Right cardiac atrium (tissue), 5 donors: ENCODE data around the gene EIF3K. TPM values are rescaled to one million over a fixed set of nuclear protein-coding genes. Genes with fewer than 3 reads are reported as not detected.

ENCODE experiments used
- ATAC-seq, 2 donors: fragments of 200-7000 bp; cut with Tn5 transposase; one replicate each; pipeline versions ENCODE4 v1.8.0 to v1.9.1; 2020; ENCODE audit warnings: moderate library complexity in 2 of 2, mild to moderate bottlenecking in 1 of 2
- DNase-seq, 3 donors: peaks; one replicate each; pipeline ENCODE4 v3.0.0-alpha.2; 2020
- H3K27ac ChIP-seq: one replicate; pipeline ENCODE4 v1.5.1; 2013; ENCODE audit warnings: mild to moderate bottlenecking, low read length, control low read depth, moderate library complexity
- H3K27me3 ChIP-seq: one replicate; pipeline ENCODE4 v1.6.1; 2013; ENCODE audit not compliant: control insufficient read depth, insufficient read depth
- H3K4me1 ChIP-seq: one replicate; pipeline ENCODE4 v1.6.1; 2013; ENCODE audit warnings: low read length; ENCODE audit not compliant: control insufficient read depth, insufficient read depth
- H3K4me3 ChIP-seq: one replicate; pipeline ENCODE4 v1.5.1; 2013; ENCODE audit warnings: low read length, control low read depth
- H3K9me3 ChIP-seq: one replicate; pipeline ENCODE4 v1.6.1; 2013; ENCODE audit warnings: low read length; ENCODE audit not compliant: control insufficient read depth
- WGBS: extraction: QIAGEN DNeasy Blood & Tissue Kit; methylation state at CpG from one replicate; pipeline ENCODE4 v1.1.7; 2013; 5-methylcytosine and 5-hydroxymethylcytosine counted together
- intact Hi-C, 4 donors: fragments of 100-400 bp; cut with DNase I; formaldehyde crosslinking; loops; one replicate each; pipeline versions ENCODE4 v1.11.0 to v1.14.0; 2022 to 2023
- polyA plus RNA-seq: library from polyadenylated mRNA; stranded (reverse); fragments of 200-250 nt; gene quantifications from one replicate; pipeline ENCODE4 v1.2.3, GENCODE V29; 2013
- total RNA-seq, 4 donors: library from RNA; stranded (reverse); fragmentation: NEBNext Ultra II Directional; extraction: Animal tissue kit (Norgen Biotek cat#: 25700); gene quantifications; one replicate each; pipeline ENCODE4 v1.2.1, GENCODE V29; 2021
- donor health status: healthy with polysubstance abuse.
- donor health status: DM: no; HTN: yes; CAD: no.
- donor health status: DM: no; HTN: no; CAD: no.
- donor health status: DM: no; HTN: yes; CAD: no; lungs with severe emphysema.
- donor health status: DM: yes; HTN: yes; CAD: no.

Gene EIF3K
- total and polyA plus RNA-seq, 5 donors = 477 to 829 (median 554) TPM

GRCh38 chr19:38635483-38636399 is 16.8 kb downstream of the EIF3K start:
- DNase-seq = peak in 2 of 3 donors; percentile 4 to 32
- no peaks in the 10 kb centered on the region for H3K9me3 ChIP-seq
- no peak overlapping the region for H3K27ac ChIP-seq
- H3K4me3 ChIP-seq = no peak overlapping the region
- 90% methylated on average over 17 of the region's 17 CpGs for WGBS
- H3K27me3 ChIP-seq = no peaks in the 10 kb centered on the region
- no peaks in the 10 kb centered on the region for H3K4me1 ChIP-seq
- intact Hi-C loops = loop anchor here in 1 of 4 donors (10.0 kb wide), 2 partner anchors 91 to 231 kb away; partner anchors contain the start of gene FAM98C
- no peak for ATAC-seq

GRCh38 chr19:38638461-38638860 is 19.5 kb downstream of the EIF3K start:
- H3K9me3 ChIP-seq = no peaks in the 10 kb centered on the region
- no peak overlapping the region for H3K4me3 ChIP-seq
- intact Hi-C loops = loop anchor here in 1 of 4 donors (10.0 kb wide), 2 partner anchors 94 to 234 kb away; partner anchors contain the start of gene FAM98C
- no peak overlapping the region for H3K27ac ChIP-seq
- WGBS = 97% methylated on average over 3 of the region's 3 CpGs
- peak in 1 of 3 donors; percentile 14 for DNase-seq
- H3K27me3 ChIP-seq = no peaks in the 10 kb centered on the region
- ATAC-seq = no peak
- no peaks in the 10 kb centered on the region for H3K4me1 ChIP-seq

- intact Hi-C loops = loop anchor here in 3 of 4 donors (10.0 kb wide), 3 partner anchors 95 to 235 kb away; partner anchors contain the start of genes ECH1 (in 2 of the 3) and FAM98C (in 1 of the 3)
- WGBS = 95% methylated on average over 2 of the region's 2 CpGs
Measured at GRCh38 chr19:38639679-38640078, 20.7 kb downstream of the EIF3K start.

GRCh38 chr19:38640368-38640767 is 21.4 kb downstream of the EIF3K start:
- peak in 1 of 3 donors; percentile 22 for DNase-seq
- no peaks in the 10 kb centered on the region for H3K27me3 ChIP-seq
- WGBS = 74% methylated on average over 4 of the region's 4 CpGs
- peak overlapping the region; percentile 65 for H3K27ac ChIP-seq
- intact Hi-C loops = loop anchor here in 2 of 4 donors (10.0 kb wide), 1 partner anchor 194 kb away; the partner anchor contains the start of gene ECH1 (in 2 of the 2)
- H3K4me1 ChIP-seq = no peaks in the 10 kb centered on the region
- ATAC-seq = peak; percentile 35 to 40
- no peak overlapping the region for H3K4me3 ChIP-seq
- no peaks in the 10 kb centered on the region for H3K9me3 ChIP-seq

More at GRCh38 chr19:38639679-38640078, 20.7 kb downstream of the EIF3K start:
- Histone ChIP-seq H3K4me1 (no peaks in the 10 kb centered on the region), H3K4me3 (no peak overlapping the region), H3K27me3 (no peaks in the 10 kb centered on the region), H3K27ac (no peak overlapping the region), H3K9me3 (no peaks in the 10 kb centered on the region)
- ATAC-seq = no peak
- no peak for DNase-seq

GRCh38 chr19:38642176-38642575 is 23.2 kb downstream of the EIF3K start:
- DNase-seq (peak in 1 of 3 donors; percentile 19), ATAC-seq (no peak)
- WGBS = 87% methylated on average over 9 of the region's 9 CpGs
- Histone ChIP-seq H3K27ac (peak overlapping the region; percentile 13), H3K27me3 (no peaks in the 10 kb centered on the region), H3K9me3 (no peaks in the 10 kb centered on the region), H3K4me3 (no peak overlapping the region), H3K4me1 (no peaks in the 10 kb centered on the region)
- intact Hi-C loops = loop anchor here in 2 of 4 donors (10.0 kb wide), 1 partner anchor 193 kb away; the partner anchor contains the start of gene ECH1 (in 2 of the 2)

- Histone ChIP-seq H3K27ac (no peak overlapping the region), H3K4me3 (no peak overlapping the region), H3K4me1 (no peaks in the 10 kb centered on the region), H3K27me3 (no peaks in the 10 kb centered on the region), H3K9me3 (no peaks in the 10 kb centered on the region)
- peak in 1 of 3 donors; percentile 26 for DNase-seq
- ATAC-seq = no peak
- WGBS = 91% methylated on average over 8 of the region's 8 CpGs
- intact Hi-C loops = loop anchor here in 3 of 4 donors (5.0 to 10.0 kb wide), 2 partner anchors 38 to 190 kb away; partner anchors contain the start of gene ECH1 (in 2 of the 3)
Measured at GRCh38 chr19:38644719-38645118, 25.7 kb downstream of the EIF3K start.

GRCh38 chr19:38647368-38647965 is 28.5 kb downstream of the EIF3K start, which contains the start of gene ACTN4:
Gene ACTN4, plus strand, starts transcription at chr19:38647649. Its CDS starts 97 bp downstream, at chr19:38647746.
- WGBS = under 1% methylated on average over 77 of the region's 77 CpGs
- peak; percentile 99 to 100 (median 100) for DNase-seq
- Histone ChIP-seq H3K4me3 (peak within 1 kb of the TSS; percentile 93), H3K27ac (peak within 1 kb of the TSS; percentile 80), H3K27me3 (no peaks in the 10 kb centered on the region), H3K4me1 (peaks cover 9% of the 10 kb centered on the region), H3K9me3 (no peaks in the 10 kb centered on the region)
- intact Hi-C loops = loop anchor here in 3 of 4 donors (5.0 to 10.0 kb wide), 2 partner anchors 35 to 187 kb away; partner anchors contain the start of gene ECH1 (in 2 of the 3)
- ATAC-seq = peak; percentile 88 to 92

- no peak for ATAC-seq
- intact Hi-C loops = loop anchor here in 3 of 4 donors (5.0 to 10.0 kb wide), 2 partner anchors 34 to 187 kb away; partner anchors contain the start of gene ECH1 (in 2 of the 3)
- Histone ChIP-seq H3K27me3 (no peaks in the 10 kb centered on the region), H3K4me3 (peak overlapping the region; percentile 93), H3K4me1 (peaks cover 12% of the 10 kb centered on the region), H3K9me3 (no peaks in the 10 kb centered on the region), H3K27ac (peak overlapping the region; percentile 80)
- under 1% methylated on average over 19 of the region's 19 CpGs for whole genome bisulfite sequencing
- peak in 1 of 3 donors; percentile 54 for DNase-seq
Measured at GRCh38 chr19:38647966-38648768, 29.2 kb downstream of the EIF3K start.

- intact Hi-C loops = loop anchor here in 3 of 4 donors (5.0 to 10.0 kb wide), 2 partner anchors 33 to 186 kb away; partner anchors contain the start of gene ECH1 (in 2 of the 3)
- peaks cover 12% of the 10 kb centered on the region for H3K4me1 ChIP-seq
Measured at GRCh38 chr19:38648769-38649304, 29.8 kb downstream of the EIF3K start.

More at GRCh38 chr19:38648769-38649304, 29.8 kb downstream of the EIF3K start:
- no peaks in the 10 kb centered on the region for H3K9me3 ChIP-seq
- no peak for ATAC-seq
- no peaks in the 10 kb centered on the region for H3K27me3 ChIP-seq
- peak overlapping the region; percentile 93 for H3K4me3 ChIP-seq
- H3K27ac ChIP-seq = peak overlapping the region; percentile 80
- WGBS = 1% methylated on average over 13 of the region's 13 CpGs
- DNase-seq = peak in 2 of 3 donors; percentile 28 to 41
